GM18951 (cell line): Measurements from ENCODE around the gene TNFRSF25.

Source experiments
- POLR2A ChIP-seq: IDR thresholded peaks from 4 replicates; pipeline ENCODE4 v1.6.1; 2011; ENCODE audit warnings: mild to moderate bottlenecking; ENCODE audit not compliant: insufficient read length, insufficient read depth; ENCODE audit errors: extremely low read depth
- in situ Hi-C: fragments of 300-500 bp; cut with MboI; formaldehyde crosslinking; loops from one replicate; pipeline ENCODE4 v1.12.0; 2022; ENCODE audit warnings: low sequenced_read_pairs, mixed read lengths, inconsistent platforms; ENCODE audit not compliant: unreplicated experiment

The TNFRSF25 gene, protein sequence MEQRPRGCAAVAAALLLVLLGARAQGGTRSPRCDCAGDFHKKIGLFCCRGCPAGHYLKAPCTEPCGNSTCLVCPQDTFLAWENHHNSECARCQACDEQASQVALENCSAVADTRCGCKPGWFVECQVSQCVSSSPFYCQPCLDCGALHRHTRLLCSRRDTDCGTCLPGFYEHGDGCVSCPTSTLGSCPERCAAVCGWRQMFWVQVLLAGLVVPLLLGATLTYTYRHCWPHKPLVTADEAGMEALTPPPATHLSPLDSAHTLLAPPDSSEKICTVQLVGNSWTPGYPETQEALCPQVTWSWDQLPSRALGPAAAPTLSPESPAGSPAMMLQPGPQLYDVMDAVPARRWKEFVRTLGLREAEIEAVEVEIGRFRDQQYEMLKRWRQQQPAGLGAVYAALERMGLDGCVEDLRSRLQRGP

DNA sequence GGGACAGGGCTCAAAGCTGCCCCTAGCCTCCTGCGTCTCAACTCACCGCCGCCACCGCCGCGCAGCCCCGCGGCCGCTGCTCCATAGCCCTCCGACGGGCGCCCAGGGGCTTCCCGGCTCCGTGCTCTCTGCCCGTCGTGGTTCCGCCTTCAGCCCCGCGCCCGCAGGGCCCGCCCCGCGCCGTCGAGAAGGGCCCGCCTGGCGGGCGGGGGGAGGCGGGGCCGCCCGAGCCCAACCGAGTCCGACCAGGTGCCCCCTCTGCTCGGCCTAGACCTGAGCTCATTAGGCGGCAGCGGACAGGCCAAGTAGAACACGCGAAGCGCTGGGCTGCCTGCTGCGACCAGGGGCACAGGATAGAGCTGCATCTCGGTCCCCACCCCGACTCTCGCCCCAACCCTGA, at the start of gene TNFRSF25:
TSS of gene TNFRSF25 (minus strand) at position 151 of the 400 bp plus-strand sequence. CDS start at position 85, 66 bp downstream.
- TF ChIP-seq POLR2A: no peak
- in situ Hi-C loops: no loop called here

DNA sequence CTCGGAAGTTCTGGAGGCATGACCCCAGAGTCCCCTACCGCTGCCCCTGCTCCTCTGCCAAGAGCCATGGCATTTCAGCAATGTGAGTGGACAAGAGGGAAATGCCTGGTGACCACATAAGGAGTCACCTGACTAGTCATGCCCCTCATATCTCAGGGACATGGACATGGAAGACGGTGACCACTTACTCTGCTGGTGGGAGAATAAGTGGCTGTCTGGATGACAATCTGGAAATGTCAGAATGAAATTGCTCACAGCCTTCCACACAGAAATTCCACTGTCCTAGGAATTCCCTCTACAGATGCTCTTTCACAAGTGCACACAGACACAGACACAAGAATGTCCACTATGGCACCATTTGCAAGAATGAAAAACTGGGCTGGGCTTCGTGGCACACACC, 49.8 kb upstream of the TNFRSF25 start:
- no peak for TF ChIP-seq POLR2A
- in situ Hi-C loops: no loop called here

DNA sequence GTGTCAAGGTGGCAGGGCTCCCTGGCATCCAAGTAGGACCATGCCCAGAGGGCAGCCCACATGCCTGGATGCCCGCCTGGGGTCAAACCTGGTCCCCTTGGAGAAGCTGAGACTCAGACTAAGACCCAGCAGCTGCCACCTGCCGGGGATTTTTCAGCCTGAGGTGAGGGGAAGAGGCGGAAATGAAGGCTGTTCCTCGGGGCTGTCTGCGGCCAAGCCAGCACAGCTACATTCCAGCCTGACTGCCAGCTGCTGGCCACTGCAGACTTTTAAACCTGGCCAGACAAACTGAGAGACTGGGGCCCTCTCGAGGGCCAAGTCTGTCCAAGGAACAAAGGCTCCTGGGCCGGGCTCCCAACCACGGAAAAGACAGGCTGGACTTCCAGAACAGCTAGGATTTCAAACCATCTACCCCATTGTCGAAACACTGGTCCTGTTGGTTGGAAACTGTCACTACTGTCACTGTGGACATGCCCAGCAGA, 47.4 kb upstream of the TNFRSF25 start:
- in situ Hi-C loops: no loop called here
- no peak for TF ChIP-seq POLR2A

DNA sequence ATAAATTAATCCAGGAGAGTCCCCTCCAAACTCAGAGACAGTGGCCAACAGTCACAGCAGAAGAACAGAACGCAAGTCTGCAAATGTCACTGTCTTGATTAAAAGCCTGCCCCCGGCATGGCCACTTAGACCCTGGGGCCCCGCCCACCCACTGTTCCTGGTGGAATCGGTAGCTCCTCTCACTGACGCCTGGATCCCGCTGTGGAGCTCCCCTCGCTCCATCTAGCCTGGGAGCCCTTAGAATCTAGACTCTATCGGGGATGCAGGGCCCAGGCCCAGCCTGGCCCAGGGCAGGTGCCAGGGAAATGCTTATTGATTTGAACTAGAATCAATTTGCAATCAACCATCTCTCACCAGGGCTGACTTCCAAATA, 46.9 kb upstream of the TNFRSF25 start:
- TF ChIP-seq POLR2A: no peak
- in situ Hi-C loops: no loop called here

DNA sequence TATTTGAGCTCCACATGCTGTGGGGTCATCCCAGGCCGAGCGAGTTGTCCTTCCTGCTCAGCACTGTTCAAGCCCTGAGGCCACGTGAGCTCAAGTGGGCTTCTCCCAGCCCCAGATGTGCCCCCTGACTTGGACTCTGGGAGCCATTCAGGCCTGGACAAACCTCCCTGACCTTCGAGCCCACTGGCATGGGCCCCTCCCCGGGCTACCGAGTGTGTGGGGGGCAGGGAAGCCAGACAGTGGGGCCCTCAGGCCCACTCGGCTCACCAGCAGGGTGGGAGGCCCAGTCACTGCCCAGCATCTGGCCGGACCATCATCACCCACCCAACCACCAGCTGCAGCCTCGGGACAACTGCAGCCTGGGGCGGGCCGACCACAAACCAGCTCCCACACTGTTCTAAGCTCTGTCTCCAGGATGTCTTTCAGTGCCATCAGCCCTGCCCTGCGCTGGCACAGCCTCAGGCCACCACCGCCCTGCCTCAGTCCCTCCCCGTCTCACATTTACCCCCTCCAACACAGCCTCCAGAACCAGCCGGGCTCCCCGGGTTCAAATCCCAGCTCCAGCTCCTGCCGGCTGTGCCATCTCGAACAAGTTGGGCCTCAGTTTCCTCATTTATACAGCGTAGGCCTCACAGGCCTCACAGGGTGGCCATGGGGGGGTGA, 46.4 kb upstream of the TNFRSF25 start:
- no peak for TF ChIP-seq POLR2A
- in situ Hi-C loops: no loop called here

DNA sequence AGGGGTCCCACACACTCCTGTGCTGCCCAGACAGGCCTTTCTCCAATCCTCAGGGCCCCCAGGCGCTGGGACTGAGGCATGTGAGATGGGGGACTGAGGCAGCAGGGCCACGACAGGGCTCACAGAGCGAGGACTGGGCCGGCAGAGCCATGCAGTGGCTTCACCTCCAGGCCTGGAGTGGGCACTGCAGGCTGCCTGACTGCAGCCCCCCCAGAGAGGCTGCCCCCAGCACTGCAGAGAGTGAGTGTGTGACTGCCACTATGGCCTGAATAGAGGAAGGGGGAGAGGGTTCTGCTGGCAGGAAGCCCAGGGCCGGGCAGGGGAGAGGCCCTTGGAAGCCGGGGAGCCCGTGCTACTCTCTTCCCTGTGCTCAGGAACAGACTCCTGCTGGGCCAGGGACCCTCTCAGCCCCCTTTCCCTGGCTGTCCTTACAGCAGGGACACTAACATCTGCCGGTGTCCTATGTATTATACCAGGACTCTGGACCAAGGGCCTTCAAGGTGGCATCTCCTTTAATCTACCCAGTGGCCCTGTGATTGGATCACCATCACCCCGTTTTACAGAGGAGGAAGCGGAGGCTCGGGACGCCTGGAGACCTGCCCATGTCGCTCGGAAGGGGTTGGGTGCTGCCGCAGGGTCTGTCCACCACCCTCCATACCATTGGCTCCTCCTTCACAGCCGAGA, 45.7 kb upstream of the TNFRSF25 start:
- in situ Hi-C loops: no loop called here

DNA sequence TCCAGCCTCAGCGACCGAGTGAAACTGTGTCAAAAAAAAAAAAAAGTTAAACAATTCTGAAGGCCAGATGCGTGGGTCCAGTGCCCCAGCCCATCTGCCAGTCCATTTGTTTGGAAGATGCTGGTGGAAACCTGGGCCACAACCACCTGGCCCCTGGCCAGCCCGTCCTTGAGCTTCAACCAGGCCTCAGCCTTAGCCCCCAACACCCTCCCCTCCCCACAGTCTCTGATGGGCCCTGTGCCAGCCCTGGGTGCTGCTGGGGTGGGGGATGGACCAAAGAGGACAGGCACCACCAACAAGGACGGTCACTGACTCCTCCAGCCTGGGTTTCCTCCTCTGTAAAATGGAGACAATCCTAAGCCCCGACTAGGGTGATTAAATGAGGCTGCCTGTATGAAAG, 45.1 kb upstream of the TNFRSF25 start:
- in situ Hi-C loops: no loop called here
- TF ChIP-seq POLR2A: no peak

More for the DNA sequence above, 45.7 kb upstream of the TNFRSF25 start:
- TF ChIP-seq POLR2A: no peak

DNA sequence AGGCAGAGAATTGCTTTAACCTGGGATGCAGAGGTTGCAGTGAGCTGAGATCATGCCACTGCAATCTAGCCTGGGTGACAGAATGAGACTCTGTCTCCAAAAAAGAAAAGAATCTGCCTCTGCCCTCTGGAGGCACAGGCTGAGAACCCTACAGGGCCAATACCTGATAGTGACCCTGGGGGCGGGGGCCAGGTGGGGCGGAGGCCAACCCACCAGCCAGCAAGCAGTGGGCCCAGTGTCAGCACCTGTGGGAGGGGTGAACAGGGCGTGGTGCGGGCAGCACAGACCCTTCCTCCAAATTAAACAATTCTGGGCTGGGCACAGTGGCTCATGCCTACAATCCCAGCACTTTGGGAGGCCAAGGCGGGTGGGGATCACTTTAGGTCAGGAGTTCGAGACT, 44.5 kb upstream of the TNFRSF25 start:
- TF ChIP-seq POLR2A: no peak
- in situ Hi-C loops: no loop called here

DNA sequence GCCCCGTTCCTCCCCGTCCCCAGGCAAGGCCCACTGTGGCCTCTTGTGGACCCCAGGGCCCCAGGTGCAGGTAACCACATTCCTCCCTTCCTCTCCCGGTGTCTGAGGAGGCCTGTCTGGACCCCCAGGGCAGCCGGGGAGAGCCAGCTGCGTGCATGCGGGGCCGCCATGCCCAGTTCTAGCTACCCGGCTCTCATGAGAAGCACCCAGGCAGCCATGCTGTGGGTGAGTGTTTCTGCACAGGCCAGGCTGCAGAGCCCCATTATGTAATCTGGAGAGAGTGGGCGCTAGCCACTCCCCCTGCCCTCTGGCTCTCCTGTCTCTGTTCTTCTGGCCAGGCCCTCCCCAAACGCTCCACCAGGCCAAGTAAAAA, 43.9 kb upstream of the TNFRSF25 start:
- no peak for TF ChIP-seq POLR2A
- in situ Hi-C loops: no loop called here

DNA sequence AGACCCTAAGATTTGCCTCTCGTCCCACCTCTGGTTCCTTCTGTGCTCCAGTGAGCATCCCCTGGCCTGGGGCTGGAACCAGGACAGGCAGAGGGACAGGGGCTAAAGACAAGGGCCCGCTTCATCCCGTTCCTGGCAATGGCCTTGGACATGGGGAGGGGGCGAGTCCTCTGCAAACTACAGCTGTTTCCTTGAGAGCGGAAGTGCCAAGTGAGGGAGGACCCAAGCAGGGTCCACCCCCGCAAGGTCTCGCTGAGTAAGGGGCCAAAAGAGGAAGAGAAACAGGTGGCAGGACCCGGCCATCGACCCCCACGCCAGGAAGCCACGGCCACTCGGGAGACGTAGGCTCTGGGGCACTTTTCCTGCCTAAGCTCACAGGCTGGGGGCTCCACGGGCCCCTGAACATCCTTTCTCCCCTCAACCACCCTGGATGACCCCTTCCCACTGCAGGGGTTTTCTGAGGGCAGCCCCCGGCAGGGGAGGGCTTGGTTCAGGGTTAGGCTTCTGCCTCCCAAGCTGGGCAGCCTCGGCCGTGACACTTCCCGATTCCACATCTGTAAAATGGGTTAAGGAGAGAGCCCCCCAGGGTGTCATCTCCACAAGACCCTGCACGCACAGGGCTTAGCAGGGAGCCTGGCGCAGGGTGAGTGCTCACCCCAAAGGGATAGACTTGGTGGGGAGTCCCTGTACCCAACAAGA, 43.4 kb upstream of the TNFRSF25 start:
- in situ Hi-C loops: no loop called here

DNA sequence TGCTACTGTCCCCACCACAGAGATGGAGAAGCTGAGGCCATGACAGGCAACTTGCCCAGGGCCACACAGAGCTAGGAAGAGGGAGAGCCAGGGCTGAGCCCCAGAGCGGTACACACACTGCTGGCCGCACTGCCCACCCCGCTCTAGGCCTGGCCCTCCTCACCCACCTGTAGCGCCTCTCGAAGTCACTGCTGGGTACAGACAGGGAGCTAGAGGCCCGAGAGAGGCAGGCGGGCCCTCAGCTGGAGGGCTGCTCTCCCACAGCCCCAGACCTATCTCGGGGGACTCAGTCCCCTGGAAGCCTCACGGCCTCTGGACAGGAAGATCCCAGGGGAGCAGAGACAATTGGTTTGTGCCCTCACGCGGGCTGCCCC, 42.8 kb upstream of the TNFRSF25 start:
- in situ Hi-C loops: no loop called here
- TF ChIP-seq POLR2A: no peak

More for the DNA sequence above, 43.4 kb upstream of the TNFRSF25 start:
- TF ChIP-seq POLR2A: no peak

DNA sequence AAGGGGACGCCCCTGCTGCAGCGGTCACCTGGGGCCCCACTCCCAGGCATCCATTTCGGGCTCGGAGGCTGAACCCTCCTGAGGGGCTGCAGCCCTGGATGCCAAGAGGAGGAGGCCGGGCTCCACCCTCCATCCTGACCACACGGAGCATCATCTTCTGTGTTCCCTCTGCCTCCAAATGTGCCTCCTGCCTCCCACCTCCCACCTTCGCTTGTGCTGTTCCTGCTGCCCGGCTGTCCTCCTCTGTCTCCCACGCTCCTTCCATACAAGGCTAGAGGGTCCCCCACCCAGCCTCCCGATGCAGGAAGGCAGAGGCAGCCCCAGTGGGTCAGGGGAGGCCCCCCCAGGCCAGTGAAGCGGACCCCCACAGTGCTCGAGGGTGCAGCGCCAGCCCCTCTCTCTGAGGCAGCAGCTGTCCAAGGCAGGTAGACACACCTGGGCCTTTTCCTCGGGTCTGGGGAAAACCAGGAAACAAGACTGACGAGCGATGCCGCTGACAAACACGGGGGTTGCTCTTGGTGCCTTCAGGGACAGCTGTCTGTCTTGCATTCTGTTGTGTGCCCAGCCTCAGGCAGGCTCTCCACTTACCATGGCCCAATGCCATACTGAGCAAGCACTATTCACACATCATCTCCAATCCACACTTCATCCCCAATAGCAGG, 42.3 kb upstream of the TNFRSF25 start:
- TF ChIP-seq POLR2A: no peak

DNA sequence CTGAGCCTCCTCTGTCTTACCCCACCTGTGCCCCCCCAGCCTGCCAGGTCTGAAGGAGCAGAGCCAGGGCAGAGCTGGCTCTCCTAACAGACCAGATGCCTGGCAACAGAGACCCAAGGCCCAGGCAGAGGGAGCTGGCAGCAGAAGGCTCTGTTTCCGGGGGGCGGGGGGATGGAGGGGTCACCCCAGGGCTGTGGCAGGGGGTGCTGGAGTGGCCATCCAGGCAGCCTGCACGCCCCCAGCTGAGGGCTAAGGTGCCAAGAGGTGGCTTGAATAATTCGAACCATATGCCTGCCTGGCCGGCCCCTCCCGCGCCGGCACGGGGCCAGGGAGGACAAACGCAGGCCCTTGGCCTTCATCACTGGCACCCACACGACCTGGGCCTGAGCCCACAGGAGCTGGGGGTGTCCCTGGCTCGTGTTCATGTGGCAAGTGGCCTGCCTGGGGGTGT, 41.5 kb upstream of the TNFRSF25 start:
- in situ Hi-C loops: no loop called here
- no peak for TF ChIP-seq POLR2A

More for the DNA sequence above, 42.3 kb upstream of the TNFRSF25 start:
- in situ Hi-C loops: no loop called here

DNA sequence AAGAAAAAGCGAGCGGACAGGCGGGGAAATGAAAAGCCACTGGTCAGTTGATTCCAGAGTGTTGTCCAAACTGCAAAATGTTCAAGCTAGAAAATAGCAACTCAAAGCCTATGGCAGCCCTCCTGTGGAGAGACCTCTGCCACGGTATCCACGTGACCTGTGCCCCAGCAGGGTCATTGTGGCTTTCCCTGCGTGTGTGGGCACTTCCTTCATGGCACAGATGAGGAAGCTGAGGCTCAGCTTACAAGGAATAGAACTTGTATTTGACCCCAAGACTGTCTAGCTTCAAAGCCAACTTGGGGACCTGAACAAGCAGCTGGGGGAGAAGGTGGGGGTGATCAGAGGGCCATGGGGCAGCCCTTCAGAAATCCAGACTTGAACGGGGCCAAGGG, 41.1 kb upstream of the TNFRSF25 start:
- in situ Hi-C loops: no loop called here
- no peak for TF ChIP-seq POLR2A
